ENCODE measurements around the gene METTL9.
A peak's percentile ranks its signal among the peaks of the same experiment; 100 is the strongest.

Gene METTL9

GRCh38 chr16:21619765-21620425, 20.5 kb downstream of the METTL9 start:
- ChIA-PET CTCF (interaction anchor here (0.8 to 1.8 kb wide), 3 partner anchors 32 to 37 kb away, joined by 3 read pairs; no protein-coding TSS in a partner anchor), POLR2A (no interaction called here)
- DNase-seq (ENCODE audit: low read depth, low spot score) = no peak
- no peak overlapping the region for H3K4me3 ChIP-seq (ENCODE audit: low read depth, low read length)
- no peak for TF ChIP-seq CTCF (IDR thresholded peaks at IDR 0.05; ENCODE audit: insufficient read depth, low read length, missing control alignments)

GRCh38 chr16:21620592-21620991, 21.2 kb downstream of the METTL9 start:
- no peak overlapping the region for H3K4me3 ChIP-seq (ENCODE audit: low read depth, low read length)
- no peak for DNase-seq (ENCODE audit: low read depth, low spot score)
- CTCF ChIA-PET = interaction anchor here (1.5 to 1.8 kb wide), 2 partner anchors 33 to 37 kb away, joined by 3 read pairs; no protein-coding TSS in a partner anchor
- TF ChIP-seq CTCF (IDR thresholded peaks at IDR 0.05; ENCODE audit: insufficient read depth, low read length, missing control alignments) = no peak
- POLR2A ChIA-PET = no interaction called here

- CTCF ChIA-PET = interaction anchor here (0.8 to 1.7 kb wide), 3 partner anchors 12 to 35 kb away, joined by 3 to 4 read pairs (median 4); no protein-coding TSS in a partner anchor
- POLR2A ChIA-PET = no interaction called here
- TF ChIP-seq CTCF (IDR thresholded peaks at IDR 0.05; ENCODE audit: insufficient read depth, low read length, missing control alignments) = no peak
- H3K4me3 ChIP-seq (ENCODE audit: low read depth, low read length) = no peak overlapping the region
- DNase-seq (ENCODE audit: low read depth, low spot score) = no peak
Observed at GRCh38 chr16:21622545-21622944, 23.2 kb downstream of the METTL9 start.

- TF ChIP-seq CTCF (IDR thresholded peaks at IDR 0.05; ENCODE audit: insufficient read depth, low read length, missing control alignments) = no peak
- POLR2A ChIA-PET = no interaction called here
- no peak overlapping the region for H3K4me3 ChIP-seq (ENCODE audit: low read depth, low read length)
- DNase-seq (ENCODE audit: low read depth, low spot score) = no peak
- CTCF ChIA-PET = interaction anchor here (0.6 to 1.2 kb wide), 3 partner anchors 13 to 41 kb away, joined by 3 read pairs; no protein-coding TSS in a partner anchor
Observed at GRCh38 chr16:21625026-21625425, 25.6 kb downstream of the METTL9 start.

GRCh38 chr16:21626659-21627277, 27.4 kb downstream of the METTL9 start:
- peak; percentile 79 for DNase-seq (ENCODE audit: low read depth, low spot score)
- TF ChIP-seq CTCF (IDR thresholded peaks at IDR 0.05; ENCODE audit: insufficient read depth, low read length, missing control alignments) = no peak
- POLR2A ChIA-PET = interaction anchor here (0.7 kb wide), 1 partner anchor 10 kb away, joined by 3 read pairs; no protein-coding TSS in a partner anchor
- peak overlapping the region; percentile 21; the same call in 1 of the 2 replicates for H3K4me3 ChIP-seq (ENCODE audit: low read depth, low read length)
- CTCF ChIA-PET = interaction anchor here (0.8 to 1.2 kb wide), 2 partner anchors 15 to 45 kb away, joined by 3 to 4 read pairs; no protein-coding TSS in a partner anchor

- CTCF ChIA-PET = interaction anchor here (0.7 to 1.3 kb wide), 3 partner anchors 13 to 29 kb away, joined by 4 to 5 read pairs (median 4); no protein-coding TSS in a partner anchor
- POLR2A ChIA-PET = no interaction called here
- H3K4me3 ChIP-seq (ENCODE audit: low read depth, low read length) = no peak overlapping the region
- no peak for DNase-seq (ENCODE audit: low read depth, low spot score)
- TF ChIP-seq CTCF (IDR thresholded peaks at IDR 0.05; ENCODE audit: insufficient read depth, low read length, missing control alignments) = no peak
Observed at GRCh38 chr16:21628121-21628726, 28.8 kb downstream of the METTL9 start.

Measured in AG04449 (cell line).